ENCODE data around the gene DNAJB6.

Gene DNAJB6

GRCh38 chr7:157336383-157337315, at the start of gene DNAJB6:
Gene DNAJB6 (plus strand): TSS chr7:157337004. CDS start chr7:157358573, 21,569 bp downstream.
- in situ Hi-C loops (cut with MboI; ENCODE audit: low sequenced_read_pairs): no loop called here

GRCh38 chr7:157291404-157292080, 45.3 kb upstream of the DNAJB6 start:
- in situ Hi-C loops (cut with MboI; ENCODE audit: low sequenced_read_pairs): no loop called here

- in situ Hi-C loops (cut with MboI; ENCODE audit: low sequenced_read_pairs): no loop called here
These were observed 44.5 kb upstream of the DNAJB6 start for GRCh38 chr7:157292258-157292657.

DNA sequence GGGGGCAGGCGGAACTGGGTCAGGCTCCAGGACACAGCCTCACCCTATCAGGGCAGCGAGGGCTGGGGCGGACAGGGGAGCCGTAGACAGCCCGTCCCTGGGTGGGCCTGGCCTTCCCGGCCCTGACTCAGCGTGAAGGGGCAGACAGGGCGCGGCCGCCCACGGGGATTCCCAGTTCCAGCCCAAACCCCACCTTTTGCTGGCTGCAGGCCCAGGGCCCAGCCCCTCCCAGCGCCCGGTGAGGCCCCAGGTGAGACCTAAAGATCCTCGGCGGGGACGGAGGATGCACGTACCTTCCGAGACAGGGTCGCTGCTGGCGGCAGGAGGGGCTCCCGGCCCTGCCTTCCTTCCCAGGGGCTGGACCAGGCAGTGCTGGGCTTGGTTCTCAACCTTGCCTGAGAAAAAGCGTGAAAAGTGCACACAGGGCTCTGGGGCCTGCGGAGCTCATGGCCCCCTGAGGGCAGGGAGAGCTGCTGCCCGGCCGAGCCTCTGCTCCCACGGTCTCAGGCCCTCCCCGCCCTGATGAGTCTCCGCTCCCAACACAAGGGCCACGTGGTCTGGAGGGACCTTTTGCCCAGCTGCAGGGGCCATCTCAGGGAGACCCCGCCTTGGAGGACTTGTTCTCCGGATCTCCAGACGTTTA, 43.9 kb upstream of the DNAJB6 start:
- in situ Hi-C loops (cut with MboI; ENCODE audit: low sequenced_read_pairs): no loop called here

DNA sequence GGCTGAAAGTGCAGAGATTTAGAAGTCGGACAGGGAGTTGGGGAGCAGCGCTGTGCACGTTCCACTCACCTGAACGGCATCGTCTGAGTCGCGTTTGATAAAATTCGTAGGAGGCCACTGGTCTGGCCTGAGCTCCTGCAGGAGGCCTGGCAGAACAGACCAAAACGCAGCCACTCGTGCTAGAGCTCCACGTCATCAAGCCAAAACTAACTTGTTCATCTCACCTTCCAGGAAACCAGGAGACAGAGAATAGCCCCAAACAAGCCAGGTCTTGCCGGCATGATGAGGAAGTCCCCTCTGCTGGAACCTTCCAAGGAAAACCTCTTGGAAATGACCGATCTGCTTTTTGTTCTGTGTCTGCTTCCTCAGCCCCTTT, 43.4 kb upstream of the DNAJB6 start:
- in situ Hi-C loops (cut with MboI; ENCODE audit: low sequenced_read_pairs): no loop called here

DNA sequence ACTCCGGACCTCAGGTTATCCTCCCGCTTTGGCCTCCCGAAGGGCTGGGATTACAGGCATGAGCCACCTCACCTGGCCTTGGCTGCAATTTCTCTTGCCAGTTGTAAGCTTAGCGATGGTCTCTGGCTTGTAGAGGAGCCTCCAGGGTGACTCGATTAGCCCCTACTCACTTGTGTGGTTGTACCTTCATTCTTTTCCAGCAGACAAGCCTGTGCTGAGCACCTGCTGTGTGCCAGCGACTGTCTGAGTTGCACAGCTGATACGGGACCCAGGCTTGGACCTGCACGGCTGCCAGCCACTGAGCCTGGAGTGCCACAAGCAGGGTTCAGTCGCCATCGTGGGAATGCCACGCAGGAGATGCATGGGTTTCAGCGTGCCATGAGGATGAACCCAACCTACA, 42.0 kb upstream of the DNAJB6 start:
- in situ Hi-C loops (cut with MboI; ENCODE audit: low sequenced_read_pairs): no loop called here

DNA sequence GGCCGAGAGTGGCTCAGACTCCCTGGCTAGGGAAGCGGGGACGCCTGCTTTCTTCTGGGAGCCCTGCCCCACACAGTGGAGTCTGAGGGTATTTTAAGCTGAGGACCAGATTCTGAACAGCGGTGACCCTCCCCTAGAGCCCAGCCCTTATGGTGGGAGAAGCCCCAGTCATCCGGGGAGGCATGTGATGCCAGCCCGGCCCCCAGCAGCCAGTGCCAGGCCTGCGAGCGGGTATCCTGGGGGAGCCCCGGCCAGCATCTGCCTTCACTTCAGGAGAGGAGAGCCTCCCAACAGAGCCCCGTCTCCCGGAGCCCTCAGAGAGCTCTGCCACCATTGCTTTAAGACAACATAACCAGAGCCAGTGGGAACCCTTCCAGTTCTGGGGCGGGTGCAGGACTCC, 41.5 kb upstream of the DNAJB6 start:
- in situ Hi-C loops (cut with MboI; ENCODE audit: low sequenced_read_pairs): no loop called here

DNA sequence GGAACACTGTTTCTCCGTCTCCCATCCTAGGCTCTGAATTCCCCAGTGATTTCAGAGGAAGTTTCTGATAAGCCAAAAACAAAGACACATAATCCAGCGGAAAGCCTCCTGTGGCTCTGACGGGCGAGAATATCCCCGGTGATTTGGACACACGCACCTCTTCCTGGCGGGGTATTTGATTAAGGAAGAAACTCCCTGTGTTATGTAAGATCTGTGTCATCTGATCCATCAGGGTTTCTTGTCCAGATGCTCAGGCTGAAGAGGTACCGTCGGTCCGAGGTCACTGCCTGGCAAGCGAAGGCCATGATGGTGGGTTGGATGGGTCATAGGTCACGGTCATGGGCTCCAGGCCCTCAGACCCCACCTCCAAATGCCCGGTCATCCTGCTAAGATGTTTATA, 39.6 kb upstream of the DNAJB6 start:
- in situ Hi-C loops (cut with MboI; ENCODE audit: low sequenced_read_pairs): no loop called here

GRCh38 chr7:157299317-157299612, 37.5 kb upstream of the DNAJB6 start:
- in situ Hi-C loops (cut with MboI; ENCODE audit: low sequenced_read_pairs): no loop called here

DNA sequence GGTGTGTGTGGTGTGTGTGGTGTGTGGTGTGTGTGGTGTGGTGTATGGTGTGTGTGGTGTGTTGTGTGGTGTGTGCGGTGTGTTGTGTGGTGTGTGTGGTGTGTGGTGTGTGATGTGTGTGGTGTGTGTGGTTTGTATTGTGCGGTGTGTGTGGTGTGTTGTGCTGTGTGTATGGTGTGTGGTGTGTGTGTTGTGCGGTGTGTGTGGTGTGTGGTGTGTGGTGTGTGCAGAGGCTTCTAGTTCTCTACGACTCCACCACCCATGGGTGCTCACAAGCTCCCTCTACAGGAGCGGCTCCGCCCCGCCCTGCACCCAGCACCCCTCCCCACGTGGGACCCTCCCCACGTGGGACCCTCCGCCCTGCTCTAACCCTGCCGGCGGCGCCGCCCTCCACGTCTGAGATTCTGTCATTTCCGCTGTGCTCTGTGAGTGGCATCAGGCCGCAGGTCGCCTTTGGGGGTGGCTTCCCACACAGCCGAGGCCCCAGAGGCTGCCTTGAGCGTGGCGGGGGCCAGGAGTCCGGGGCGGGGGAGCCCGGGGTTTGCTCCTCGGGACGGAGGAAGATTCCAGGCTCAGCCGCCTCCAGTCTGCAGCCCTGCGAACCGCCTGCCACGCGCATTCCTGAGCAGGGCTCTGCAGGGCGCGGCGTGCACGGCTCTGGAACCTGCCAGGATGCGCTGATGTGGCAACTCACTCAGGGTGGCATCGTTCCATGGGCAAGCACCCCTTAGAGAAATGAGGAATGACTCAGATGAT, 37.0 kb upstream of the DNAJB6 start:
- in situ Hi-C loops (cut with MboI; ENCODE audit: low sequenced_read_pairs): no loop called here

GRCh38 chr7:157300369-157300825, 36.4 kb upstream of the DNAJB6 start:
- in situ Hi-C loops (cut with MboI; ENCODE audit: low sequenced_read_pairs): no loop called here

DNA sequence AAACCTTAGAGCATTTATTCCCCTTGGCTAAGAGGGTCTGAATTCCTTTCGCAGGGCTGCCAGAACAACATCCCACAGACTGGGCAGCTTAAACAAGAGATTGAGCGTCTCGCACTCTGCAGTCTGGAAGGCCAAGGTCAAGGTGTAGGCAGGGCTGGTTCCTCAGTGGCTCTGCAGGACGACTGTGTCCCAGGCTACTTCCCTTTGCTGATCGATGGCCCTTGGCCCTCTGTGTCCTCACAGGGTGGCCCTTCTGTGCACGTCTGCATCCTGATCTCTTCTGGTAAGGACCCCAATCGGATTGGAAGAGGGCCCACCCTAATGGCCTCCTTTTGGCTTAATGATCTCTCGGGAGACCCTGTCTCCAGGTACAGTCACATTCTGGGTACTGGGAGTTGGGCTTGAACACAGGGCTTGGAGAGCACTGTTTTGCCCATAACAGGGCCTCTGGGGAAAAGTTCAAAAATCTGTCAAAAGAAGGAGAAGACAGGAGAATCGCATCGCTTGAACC, 35.1 kb upstream of the DNAJB6 start:
- in situ Hi-C loops (cut with MboI; ENCODE audit: low sequenced_read_pairs): no loop called here

- in situ Hi-C loops (cut with MboI; ENCODE audit: low sequenced_read_pairs): no loop called here
These were observed 29.7 kb upstream of the DNAJB6 start for GRCh38 chr7:157306846-157307838.

DNA sequence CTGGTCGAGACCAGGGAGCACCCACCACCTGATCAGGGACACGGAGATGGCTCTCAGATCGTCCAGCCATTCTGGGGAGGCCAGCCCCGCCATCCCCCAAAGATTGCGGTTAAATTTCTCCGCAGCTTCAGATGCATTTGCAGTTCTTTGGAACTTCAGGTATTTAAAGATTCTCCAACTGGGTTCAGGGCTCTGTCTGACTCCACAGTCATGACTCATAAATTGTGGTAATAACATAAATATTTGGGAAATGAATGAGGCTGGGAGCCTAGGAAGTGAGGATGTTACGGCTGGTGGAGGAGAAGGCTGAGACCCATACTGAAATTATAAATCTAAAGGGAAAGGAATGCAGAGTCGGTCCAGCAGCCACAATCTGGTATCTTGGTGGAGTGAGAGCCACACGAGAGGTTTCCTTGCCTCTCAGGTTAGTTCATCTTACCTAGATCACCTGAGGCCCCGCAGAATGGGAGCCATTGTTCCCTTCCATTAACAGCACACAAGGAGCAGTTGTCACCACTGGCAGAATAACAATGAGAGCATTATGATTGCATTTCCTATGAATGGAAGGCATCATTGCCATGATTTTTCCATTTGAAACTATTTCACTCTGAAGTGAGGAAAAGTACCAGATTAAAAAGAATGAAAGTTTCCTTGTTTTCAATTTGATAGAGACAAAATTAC, 26.7 kb upstream of the DNAJB6 start:
- in situ Hi-C loops (cut with MboI; ENCODE audit: low sequenced_read_pairs): no loop called here

DNA sequence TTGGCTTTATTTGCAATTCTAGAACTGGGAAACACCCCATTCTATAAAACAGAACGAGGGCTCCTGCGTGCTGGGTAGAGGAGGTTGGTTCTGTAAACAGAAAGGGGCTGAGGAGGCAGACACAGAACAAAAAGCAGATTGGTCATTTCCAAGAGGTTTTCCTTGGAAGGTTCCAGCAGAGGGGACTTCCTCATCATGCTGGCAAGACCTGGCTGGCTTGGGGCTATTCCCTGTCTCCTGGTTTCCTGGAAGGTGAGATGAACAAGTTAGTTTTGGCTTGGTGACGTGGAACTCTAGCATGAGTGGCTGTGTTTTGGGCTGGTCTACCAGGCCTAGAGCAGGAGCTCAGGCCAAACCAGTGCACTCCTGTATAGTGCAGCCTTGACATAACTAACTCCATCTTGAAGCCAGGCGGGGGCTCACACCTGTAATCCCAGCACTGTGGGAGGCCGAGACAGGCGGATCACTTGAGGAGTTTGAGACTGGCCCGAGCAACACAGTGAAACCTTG, 26.1 kb upstream of the DNAJB6 start:
- in situ Hi-C loops (cut with MboI; ENCODE audit: low sequenced_read_pairs): no loop called here

DNA sequence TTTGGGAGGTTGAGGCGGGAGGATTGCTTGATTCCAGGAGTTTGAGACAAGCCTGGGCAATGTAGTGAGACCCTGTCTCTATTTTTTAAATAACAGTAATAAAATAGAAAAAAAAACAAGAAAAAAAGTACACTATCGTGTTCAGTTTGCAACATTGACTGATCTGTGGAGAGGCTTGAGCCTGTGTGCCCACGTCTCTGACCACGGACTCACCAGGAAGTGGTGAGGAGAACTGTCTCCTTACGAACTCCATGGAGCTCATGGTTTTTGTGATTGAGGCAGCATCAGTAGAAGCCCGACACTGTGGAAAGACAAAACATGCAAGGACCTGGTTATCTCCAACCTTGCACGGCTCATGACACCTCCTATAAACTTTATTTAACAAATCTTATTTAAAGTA, 23.9 kb upstream of the DNAJB6 start:
- in situ Hi-C loops (cut with MboI; ENCODE audit: low sequenced_read_pairs): no loop called here

- in situ Hi-C loops (cut with MboI; ENCODE audit: low sequenced_read_pairs): no loop called here
These were observed 23.2 kb upstream of the DNAJB6 start for GRCh38 chr7:157313645-157314044.

GRCh38 chr7:157318015-157318706, 18.6 kb upstream of the DNAJB6 start:
- in situ Hi-C loops (cut with MboI; ENCODE audit: low sequenced_read_pairs): no loop called here
